Activated T-cell treated with anti-CD3 and anti-CD28 coated beads for 1 hour (primary cell): ENCODE data around the gene PAQR4.

Experiments used
- DNase-seq: peaks from one replicate; pipeline ENCODE4 v3.0.0-alpha.2; 2020; ENCODE audit warnings: low read depth

Gene PAQR4

GRCh38 chr16:3022208-3022683 is 53.1 kb downstream of the PAQR4 start:
- DNase-seq = peak; percentile 81

- no peak for DNase-seq
These were observed 53.7 kb downstream of the PAQR4 start for GRCh38 chr16:3022684-3023414.
